ENCODE results near the gene ROR1.

DNA sequence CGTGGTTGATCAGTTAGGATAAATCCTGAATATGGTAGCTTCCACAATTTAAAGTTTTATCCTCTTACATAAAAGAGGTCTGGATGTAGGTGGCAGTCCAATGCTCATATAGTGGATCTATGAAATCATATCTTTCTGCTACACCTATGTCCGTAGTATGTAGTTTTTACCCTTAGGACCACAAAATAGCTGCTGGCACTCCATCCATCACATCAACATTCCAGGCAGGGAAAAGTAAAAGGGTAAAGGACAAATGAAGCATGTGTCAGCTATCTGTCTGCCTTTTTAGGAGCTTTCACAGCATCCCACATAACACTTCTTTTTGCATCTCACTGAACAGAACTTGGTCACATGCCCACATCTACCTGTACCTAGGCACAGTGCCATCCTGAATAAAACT, 184.7 kb downstream of the ROR1 start:
- TF ChIP-seq, protein P1, sequence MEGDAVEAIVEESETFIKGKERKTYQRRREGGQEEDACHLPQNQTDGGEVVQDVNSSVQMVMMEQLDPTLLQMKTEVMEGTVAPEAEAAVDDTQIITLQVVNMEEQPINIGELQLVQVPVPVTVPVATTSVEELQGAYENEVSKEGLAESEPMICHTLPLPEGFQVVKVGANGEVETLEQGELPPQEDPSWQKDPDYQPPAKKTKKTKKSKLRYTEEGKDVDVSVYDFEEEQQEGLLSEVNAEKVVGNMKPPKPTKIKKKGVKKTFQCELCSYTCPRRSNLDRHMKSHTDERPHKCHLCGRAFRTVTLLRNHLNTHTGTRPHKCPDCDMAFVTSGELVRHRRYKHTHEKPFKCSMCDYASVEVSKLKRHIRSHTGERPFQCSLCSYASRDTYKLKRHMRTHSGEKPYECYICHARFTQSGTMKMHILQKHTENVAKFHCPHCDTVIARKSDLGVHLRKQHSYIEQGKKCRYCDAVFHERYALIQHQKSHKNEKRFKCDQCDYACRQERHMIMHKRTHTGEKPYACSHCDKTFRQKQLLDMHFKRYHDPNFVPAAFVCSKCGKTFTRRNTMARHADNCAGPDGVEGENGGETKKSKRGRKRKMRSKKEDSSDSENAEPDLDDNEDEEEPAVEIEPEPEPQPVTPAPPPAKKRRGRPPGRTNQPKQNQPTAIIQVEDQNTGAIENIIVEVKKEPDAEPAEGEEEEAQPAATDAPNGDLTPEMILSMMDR (IDR thresholded peaks at IDR 0.05 in 2 of 3, conservative IDR thresholded peaks at IDR 0.05 in 1 of 3; ENCODE audit: insufficient read depth in 2 of 3, low read depth in 1 of 3, low read length in 3 of 3) = no peak
- TF ChIP-seq ZNF76 (CRISPR knock-in tag; IDR thresholded peaks at IDR 0.05; ENCODE audit: borderline replicate concordance) (no peak), POLR2A (conservative IDR thresholded peaks at IDR 0.05) (no peak)
- TF ChIP-seq, protein P2, sequence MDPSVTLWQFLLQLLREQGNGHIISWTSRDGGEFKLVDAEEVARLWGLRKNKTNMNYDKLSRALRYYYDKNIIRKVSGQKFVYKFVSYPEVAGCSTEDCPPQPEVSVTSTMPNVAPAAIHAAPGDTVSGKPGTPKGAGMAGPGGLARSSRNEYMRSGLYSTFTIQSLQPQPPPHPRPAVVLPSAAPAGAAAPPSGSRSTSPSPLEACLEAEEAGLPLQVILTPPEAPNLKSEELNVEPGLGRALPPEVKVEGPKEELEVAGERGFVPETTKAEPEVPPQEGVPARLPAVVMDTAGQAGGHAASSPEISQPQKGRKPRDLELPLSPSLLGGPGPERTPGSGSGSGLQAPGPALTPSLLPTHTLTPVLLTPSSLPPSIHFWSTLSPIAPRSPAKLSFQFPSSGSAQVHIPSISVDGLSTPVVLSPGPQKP (CRISPR knock-in tag; IDR thresholded peaks at IDR 0.05) = no peak
